D721Med (cell line): ENCODE results near the gene RABGAP1.

Experiments used
- DNase-seq: peaks from one replicate; pipeline ENCODE4 v3.0.0; 2011; ENCODE audit warnings: low spot score; ENCODE audit not compliant: insufficient read length
- FAIRE-seq: peaks from 2 replicates; lab custom pipeline; 2011; peaks lifted over from hg19 to GRCh38; lab: Jason Lieb, UNC
- CTCF ChIP-seq: IDR thresholded peaks from 2 replicates; pipeline ENCODE4 v1.5.1; 2012; ENCODE audit warnings: mild to moderate bottlenecking, control low read depth; ENCODE audit not compliant: insufficient read depth; ENCODE audit errors: missing control alignments

Gene RABGAP1

GRCh38 chr9:123149067-123149466, 208.2 kb downstream of the RABGAP1 start:
- FAIRE-seq (no peak), DNase-seq (no peak)
- TF ChIP-seq CTCF: no peak

DNA sequence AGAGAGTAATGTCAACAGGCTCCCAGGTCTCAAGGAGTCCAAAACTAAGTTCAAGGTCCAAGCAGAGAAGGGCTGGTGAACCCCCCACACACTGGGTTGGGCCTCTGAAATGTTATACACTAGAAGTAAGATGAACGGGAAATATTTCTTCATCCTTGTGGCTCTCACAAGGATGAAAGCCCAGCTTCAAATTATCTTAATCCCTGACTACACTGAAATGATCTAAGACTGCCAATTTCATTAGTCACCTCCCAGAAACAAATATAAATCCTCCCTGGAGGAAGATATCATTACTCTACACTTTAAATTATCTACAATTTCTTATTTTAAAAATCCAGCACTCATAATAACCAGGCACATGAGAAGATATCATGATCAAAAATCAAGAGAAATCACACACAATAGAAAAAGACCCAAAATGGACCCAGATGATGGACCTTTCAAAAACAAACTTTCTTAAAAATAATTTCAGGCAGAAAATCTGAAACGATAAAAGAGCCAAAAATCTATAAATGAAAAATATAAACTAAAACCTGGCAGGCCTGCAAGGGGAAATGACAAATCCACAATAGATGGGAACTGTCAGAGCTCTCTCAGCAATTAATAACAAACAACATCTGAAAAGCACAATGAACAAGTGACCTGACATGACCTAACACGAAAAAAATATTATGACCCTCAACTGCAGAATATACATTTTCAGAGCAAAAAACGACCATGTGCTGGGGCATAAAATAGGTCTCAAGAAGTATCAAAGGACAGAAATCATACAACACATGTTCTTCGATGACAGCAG, 210.1 kb downstream of the RABGAP1 start:
- no peak for FAIRE-seq
- no peak for TF ChIP-seq CTCF
- no peak for DNase-seq
